Measurements from ENCODE around the gene LSAMP. TPM values are rescaled to one million over a fixed set of nuclear protein-coding genes. Genes with fewer than 3 reads are reported as not detected.

The LSAMP gene
- total RNA-seq, 4 donors from 2014 or later, result 4.3 to 5.2 (median 5.0) TPM

DNA sequence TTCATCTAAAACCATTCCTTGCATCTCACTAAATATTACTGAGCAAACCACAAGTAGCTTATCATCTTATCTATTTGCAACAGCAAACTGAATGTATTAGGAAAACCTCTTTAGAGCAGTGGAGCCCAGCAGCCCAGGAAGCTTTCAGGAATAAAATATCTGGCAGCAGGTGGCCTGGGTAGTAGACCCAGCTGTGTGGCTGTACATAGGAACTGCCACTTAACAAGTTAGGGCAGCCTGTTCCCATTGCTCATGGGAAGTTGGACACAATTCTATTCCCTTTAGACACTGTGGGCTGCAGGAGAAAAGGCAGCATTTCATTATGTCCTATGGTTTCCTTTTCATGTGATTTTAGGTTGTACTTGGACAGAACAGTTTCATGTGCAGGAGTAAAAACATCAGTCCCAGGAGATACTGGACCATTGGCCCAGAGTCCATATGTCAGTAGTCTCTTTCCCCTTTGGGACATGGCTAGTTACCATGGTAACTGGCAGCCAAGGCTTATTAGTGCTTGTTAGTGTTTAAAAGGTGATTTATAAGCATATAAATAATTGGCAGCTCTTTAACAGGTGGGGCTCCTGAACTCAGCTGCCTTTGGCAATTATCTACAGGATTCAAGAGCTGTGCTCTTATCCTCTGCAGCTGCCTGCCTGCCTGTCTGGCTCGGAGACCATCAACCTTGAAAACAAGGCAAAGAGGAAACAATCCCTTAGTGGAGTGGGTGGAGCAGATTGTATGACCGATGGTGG lies 28.9 kb upstream of the LSAMP start:
- Histone ChIP-seq H3K9me3 (no peaks in the 10 kb centered on the region), H3K27ac (no peak overlapping the region), H3K4me3 (no peak overlapping the region), H3K4me1 (no peaks in the 10 kb centered on the region), H3K27me3 (no peaks in the 10 kb centered on the region), H3K36me3 (no peaks in the 10 kb centered on the region)
- WGBS, result 23% methylated on average over 2 of the region's 2 CpGs
- DNase-seq (ENCODE audit: low spot score in 2 of 2), result no peak
- TF ChIP-seq EP300 (IDR thresholded peaks at IDR 0.05) (no peak), POLR2AphosphoS5 (IDR thresholded peaks at IDR 0.05) (no peak), CTCF (IDR thresholded peaks at IDR 0.05) (no peak), POLR2A (IDR thresholded peaks at IDR 0.05) (no peak)

- Histone ChIP-seq H3K27ac (no peak overlapping the region), H3K4me3 (no peak overlapping the region), H3K27me3 (no peaks in the 10 kb centered on the region), H3K36me3 (no peaks in the 10 kb centered on the region), H3K4me1 (no peaks in the 10 kb centered on the region), H3K9me3 (no peaks in the 10 kb centered on the region)
- TF ChIP-seq EP300 (IDR thresholded peaks at IDR 0.05) (no peak), POLR2AphosphoS5 (IDR thresholded peaks at IDR 0.05) (no peak), CTCF (IDR thresholded peaks at IDR 0.05) (no peak), POLR2A (IDR thresholded peaks at IDR 0.05) (no peak)
- DNase-seq (ENCODE audit: low spot score in 2 of 2), result no peak
Observed at GRCh38 chr3:116473602-116474001, 28.3 kb upstream of the LSAMP start.

DNA sequence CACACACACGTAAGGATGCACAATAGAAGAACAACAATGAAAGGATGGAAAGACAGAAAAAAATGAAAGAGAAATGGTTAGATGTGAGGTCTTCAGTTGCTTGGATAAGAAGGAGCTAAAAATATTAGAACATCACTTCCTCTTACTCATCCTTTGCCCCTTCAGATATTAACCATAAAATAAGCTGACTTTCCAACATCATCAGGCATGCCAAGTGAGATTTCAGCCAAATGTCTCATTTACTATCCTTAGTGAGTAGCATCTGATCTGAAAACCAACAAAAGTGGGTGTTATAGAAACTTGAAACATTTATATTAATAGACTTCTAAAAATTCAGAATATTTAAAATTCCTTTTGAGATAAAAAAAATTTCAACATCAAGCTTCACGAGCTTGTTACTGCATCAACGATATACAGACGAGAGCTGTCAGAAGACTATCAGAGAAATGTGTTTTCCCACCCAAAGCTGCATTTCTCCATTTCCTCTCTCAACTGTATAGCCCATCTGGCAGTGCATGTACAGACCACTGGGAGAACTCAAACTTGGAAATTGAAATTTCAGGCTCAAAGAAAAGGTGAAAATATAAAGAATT lies 25.4 kb upstream of the LSAMP start:
- TF ChIP-seq POLR2A (IDR thresholded peaks at IDR 0.05), result no peak
- TF ChIP-seq EP300 (IDR thresholded peaks at IDR 0.05), result no peak
- no peak for TF ChIP-seq POLR2AphosphoS5 (IDR thresholded peaks at IDR 0.05)
- no peak for TF ChIP-seq CTCF (IDR thresholded peaks at IDR 0.05)

DNA sequence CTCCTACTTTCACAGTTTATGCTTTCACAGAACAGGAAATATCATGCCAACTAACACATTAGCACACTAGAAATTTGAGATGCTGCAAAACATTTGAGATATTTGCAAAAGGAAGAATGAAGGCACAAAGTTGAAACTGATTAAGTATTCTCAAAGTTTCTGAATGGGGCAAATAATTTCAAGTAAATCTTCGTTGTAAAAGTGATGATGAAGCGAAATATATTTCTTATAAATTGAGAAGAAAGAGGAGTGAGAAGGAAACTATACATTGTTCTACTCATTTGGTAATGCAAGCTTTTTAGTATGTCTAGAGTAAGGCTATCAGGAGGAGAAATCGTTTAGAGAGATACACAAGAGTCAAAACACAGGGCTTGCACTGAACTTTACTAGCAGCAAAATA lies 24.3 kb upstream of the LSAMP start:
- DNase-seq (ENCODE audit: low spot score in 2 of 2), result no peak
- TF ChIP-seq CTCF (IDR thresholded peaks at IDR 0.05), result no peak
- TF ChIP-seq POLR2AphosphoS5 (IDR thresholded peaks at IDR 0.05), result no peak
- TF ChIP-seq POLR2A (IDR thresholded peaks at IDR 0.05), result no peak
- TF ChIP-seq EP300 (IDR thresholded peaks at IDR 0.05), result no peak
- H3K27ac ChIP-seq, result no peak overlapping the region
- no peak overlapping the region for H3K4me3 ChIP-seq
- H3K4me1 ChIP-seq, result no peaks in the 10 kb centered on the region
- H3K27me3 ChIP-seq, result no peaks in the 10 kb centered on the region
- 79% methylated on average over 3 of the region's 3 CpGs for WGBS
- H3K36me3 ChIP-seq, result no peaks in the 10 kb centered on the region
- peaks cover 3% of the 10 kb centered on the region for H3K9me3 ChIP-seq

More for the DNA sequence above, 25.4 kb upstream of the LSAMP start:
- H3K4me3 ChIP-seq, result no peak overlapping the region
- WGBS, result 73% methylated on average over 4 of the region's 4 CpGs
- no peak overlapping the region for H3K27ac ChIP-seq
- DNase-seq (ENCODE audit: low spot score in 2 of 2), result no peak
- no peaks in the 10 kb centered on the region for H3K4me1 ChIP-seq
- H3K9me3 ChIP-seq, result peaks cover 3% of the 10 kb centered on the region
- H3K27me3 ChIP-seq, result no peaks in the 10 kb centered on the region
- H3K36me3 ChIP-seq, result no peaks in the 10 kb centered on the region

GRCh38 chr3:116464276-116464798 lies 19.1 kb upstream of the LSAMP start:
- no peak for DNase-seq (ENCODE audit: low spot score in 2 of 2)
- TF ChIP-seq CTCF (IDR thresholded peaks at IDR 0.05) (no peak), EP300 (IDR thresholded peaks at IDR 0.05) (no peak), POLR2A (IDR thresholded peaks at IDR 0.05) (no peak), POLR2AphosphoS5 (IDR thresholded peaks at IDR 0.05) (no peak)
- Histone ChIP-seq H3K9me3 (peaks cover 3% of the 10 kb centered on the region), H3K27me3 (no peaks in the 10 kb centered on the region), H3K27ac (no peak overlapping the region), H3K4me3 (no peak overlapping the region), H3K4me1 (no peaks in the 10 kb centered on the region), H3K36me3 (no peaks in the 10 kb centered on the region)
- 80% methylated on average over 1 of the region's 1 CpG for WGBS
